ENCODE results near the gene HIF1AN. TPM values are rescaled to one million over a fixed set of nuclear protein-coding genes. Genes with fewer than 3 reads are reported as not detected.

HIF1AN gene
- total RNA-seq, 3 donors from 2014 or later, result 11.4 to 20.6 (median 15.4) TPM

DNA sequence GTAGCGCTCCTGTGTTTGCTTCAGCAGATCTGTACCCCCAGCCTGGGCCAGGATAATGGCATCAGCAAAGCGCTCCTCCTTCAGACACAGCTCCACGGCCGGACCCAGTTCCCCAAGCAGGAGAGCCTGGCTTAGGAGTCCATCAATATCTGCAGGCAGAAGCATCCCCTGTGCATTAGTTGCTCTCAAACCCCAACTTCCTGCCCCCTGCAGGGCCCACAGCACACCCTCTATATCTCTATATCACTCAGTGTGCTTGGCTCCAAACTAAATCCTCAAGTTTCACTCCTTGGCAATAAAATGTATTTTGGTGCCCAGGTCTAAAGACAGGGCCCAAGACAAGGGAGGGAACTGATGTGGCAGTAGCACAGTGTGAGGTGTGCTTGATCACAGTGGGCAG is 37.7 kb upstream of the HIF1AN start:
- Histone ChIP-seq H3K27ac (no peak overlapping the region), H3K4me3 (no peak overlapping the region), H3K9me3 (no peaks in the 10 kb centered on the region), H3K4me1 (no peaks in the 10 kb centered on the region), H3K36me3 (no peaks in the 10 kb centered on the region), H3K27me3 (no peaks in the 10 kb centered on the region)
- TF ChIP-seq POLR2A (IDR thresholded peaks at IDR 0.05) (no peak), POLR2AphosphoS5 (IDR thresholded peaks at IDR 0.05) (no peak)
- TF ChIP-seq, protein P1, sequence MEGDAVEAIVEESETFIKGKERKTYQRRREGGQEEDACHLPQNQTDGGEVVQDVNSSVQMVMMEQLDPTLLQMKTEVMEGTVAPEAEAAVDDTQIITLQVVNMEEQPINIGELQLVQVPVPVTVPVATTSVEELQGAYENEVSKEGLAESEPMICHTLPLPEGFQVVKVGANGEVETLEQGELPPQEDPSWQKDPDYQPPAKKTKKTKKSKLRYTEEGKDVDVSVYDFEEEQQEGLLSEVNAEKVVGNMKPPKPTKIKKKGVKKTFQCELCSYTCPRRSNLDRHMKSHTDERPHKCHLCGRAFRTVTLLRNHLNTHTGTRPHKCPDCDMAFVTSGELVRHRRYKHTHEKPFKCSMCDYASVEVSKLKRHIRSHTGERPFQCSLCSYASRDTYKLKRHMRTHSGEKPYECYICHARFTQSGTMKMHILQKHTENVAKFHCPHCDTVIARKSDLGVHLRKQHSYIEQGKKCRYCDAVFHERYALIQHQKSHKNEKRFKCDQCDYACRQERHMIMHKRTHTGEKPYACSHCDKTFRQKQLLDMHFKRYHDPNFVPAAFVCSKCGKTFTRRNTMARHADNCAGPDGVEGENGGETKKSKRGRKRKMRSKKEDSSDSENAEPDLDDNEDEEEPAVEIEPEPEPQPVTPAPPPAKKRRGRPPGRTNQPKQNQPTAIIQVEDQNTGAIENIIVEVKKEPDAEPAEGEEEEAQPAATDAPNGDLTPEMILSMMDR (IDR thresholded peaks at IDR 0.05), result no peak
- intact Hi-C loops (cut with DNase I; ENCODE audit: low total_unique reads), result no loop called here
- DNase-seq (ENCODE audit: low spot score in 2 of 2), result no peak

- TF ChIP-seq POLR2A (IDR thresholded peaks at IDR 0.05) (no peak), POLR2AphosphoS5 (IDR thresholded peaks at IDR 0.05) (no peak)
- TF ChIP-seq, protein P1 (IDR thresholded peaks at IDR 0.05), result no peak
- Histone ChIP-seq H3K4me3 (no peak overlapping the region), H3K36me3 (no peaks in the 10 kb centered on the region), H3K27me3 (no peaks in the 10 kb centered on the region), H3K4me1 (no peaks in the 10 kb centered on the region), H3K9me3 (no peaks in the 10 kb centered on the region), H3K27ac (no peak overlapping the region)
- intact Hi-C loops (cut with DNase I; ENCODE audit: low total_unique reads), result no loop called here
- no peak for DNase-seq (ENCODE audit: low spot score in 2 of 2)
Measured at GRCh38 chr10:100501423-100501822, 34.3 kb upstream of the HIF1AN start.

DNA sequence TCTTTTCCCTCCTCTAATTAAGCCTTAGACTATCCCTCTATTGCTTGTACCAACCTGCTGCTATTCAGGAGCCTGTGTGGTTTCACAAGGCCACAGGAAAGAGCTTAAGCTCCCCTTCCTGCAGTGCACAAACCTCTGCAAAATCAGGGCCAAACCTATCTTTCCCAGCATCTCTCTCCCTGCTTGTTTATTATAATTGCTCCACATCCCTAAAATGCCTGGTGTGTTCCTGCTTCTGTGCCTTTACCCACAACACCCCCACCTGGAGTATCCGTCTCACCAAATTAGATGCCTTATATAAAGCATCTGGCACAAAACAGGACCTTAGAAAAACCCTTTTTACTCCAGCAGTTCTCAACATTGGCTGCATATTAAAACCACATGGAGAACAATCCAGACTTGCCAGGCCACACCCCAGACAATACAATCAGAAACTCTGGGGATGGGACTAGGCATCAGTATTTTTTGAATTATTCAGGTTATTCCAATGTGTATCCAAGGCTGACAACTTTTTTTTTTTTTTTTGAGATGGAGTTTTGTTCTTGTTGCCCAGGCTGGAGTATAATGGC is 32.7 kb upstream of the HIF1AN start:
- intact Hi-C loops (cut with DNase I; ENCODE audit: low total_unique reads), result no loop called here
- DNase-seq (ENCODE audit: low spot score in 2 of 2), result no peak
- TF ChIP-seq, protein P1 (IDR thresholded peaks at IDR 0.05), result no peak
- no peak for TF ChIP-seq POLR2AphosphoS5 (IDR thresholded peaks at IDR 0.05)
- TF ChIP-seq POLR2A (IDR thresholded peaks at IDR 0.05), result no peak
- Histone ChIP-seq H3K4me1 (no peaks in the 10 kb centered on the region), H3K36me3 (no peaks in the 10 kb centered on the region), H3K27ac (no peak overlapping the region), H3K27me3 (no peaks in the 10 kb centered on the region), H3K9me3 (no peaks in the 10 kb centered on the region), H3K4me3 (no peak overlapping the region)

DNA sequence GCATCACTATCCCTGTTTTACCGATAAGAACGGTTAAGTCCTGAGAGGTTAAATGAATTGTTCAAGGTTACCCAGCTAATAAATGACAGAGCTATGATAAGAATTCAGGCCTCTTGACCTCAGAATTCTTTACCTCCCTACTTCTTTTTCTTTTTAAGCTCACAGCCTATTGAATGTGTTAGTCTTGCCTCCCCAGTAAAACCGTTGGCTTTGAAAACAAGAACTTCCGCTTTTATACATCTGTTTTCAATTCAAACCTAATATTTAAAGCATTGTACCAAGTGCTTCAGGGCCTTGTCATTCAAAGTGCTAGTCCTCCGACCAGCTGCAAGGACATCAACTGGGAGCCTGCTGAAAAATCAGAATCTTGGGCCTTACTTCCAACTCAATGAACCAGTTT is 31.6 kb upstream of the HIF1AN start:
- TF ChIP-seq, protein P1 (IDR thresholded peaks at IDR 0.05), result no peak
- DNase-seq (ENCODE audit: low spot score in 2 of 2), result no peak
- H3K36me3 ChIP-seq, result no peaks in the 10 kb centered on the region
- H3K27me3 ChIP-seq, result no peaks in the 10 kb centered on the region
- H3K4me1 ChIP-seq, result no peaks in the 10 kb centered on the region
- no peaks in the 10 kb centered on the region for H3K9me3 ChIP-seq
- H3K27ac ChIP-seq, result no peak overlapping the region
- no peak overlapping the region for H3K4me3 ChIP-seq
- intact Hi-C loops (cut with DNase I; ENCODE audit: low total_unique reads), result no loop called here

- intact Hi-C loops (cut with DNase I; ENCODE audit: low total_unique reads), result no loop called here
- DNase-seq (ENCODE audit: low spot score in 2 of 2), result no peak
- Histone ChIP-seq H3K36me3 (no peaks in the 10 kb centered on the region), H3K27ac (no peak overlapping the region), H3K4me1 (no peaks in the 10 kb centered on the region), H3K27me3 (no peaks in the 10 kb centered on the region), H3K4me3 (no peak overlapping the region), H3K9me3 (no peaks in the 10 kb centered on the region)
- TF ChIP-seq POLR2AphosphoS5 (IDR thresholded peaks at IDR 0.05) (no peak), POLR2A (IDR thresholded peaks at IDR 0.05) (no peak)
- TF ChIP-seq, protein P1 (IDR thresholded peaks at IDR 0.05), result no peak
Measured at GRCh38 chr10:100505164-100505563, 30.6 kb upstream of the HIF1AN start.

Measured in breast epithelium (tissue), 4 donors.